Activated T-cell treated with anti-CD3 and anti-CD28 coated beads, Interleukin-2, amount 50 U/mL, for 4 hours (primary cell): Measurements from ENCODE around the gene TNFSF13. TPM values are rescaled to one million over a fixed set of nuclear protein-coding genes. Genes with fewer than 3 reads are reported as not detected.

Experiments
- ATAC-seq, 2 donors: fragments of 200-7000 bp; cut with Tn5 transposase; one replicate each; pipeline ENCODE4 v1.10.0; 2021
- DNase-seq: peaks from one replicate; pipeline ENCODE4 v3.0.0-alpha.2; 2020
- H3K27me3 Mint-ChIP-seq: one replicate; pipeline ENCODE4 v1.8.0; 2021; ENCODE audit warnings: low read depth, mixed read lengths
- H3K36me3 Mint-ChIP-seq: one replicate; pipeline ENCODE4 v1.8.0; 2022; ENCODE audit warnings: mixed read lengths; ENCODE audit not compliant: insufficient read depth
- H3K4me1 Mint-ChIP-seq: one replicate; pipeline ENCODE4 v1.8.0; 2021; ENCODE audit warnings: low read depth, mixed read lengths
- H3K4me3 Mint-ChIP-seq: one replicate; pipeline ENCODE4 v1.8.0; 2021; ENCODE audit warnings: mild to moderate bottlenecking, moderate library complexity, mixed read lengths
- H3K9me3 Mint-ChIP-seq: one replicate; pipeline ENCODE4 v1.8.0; 2021; ENCODE audit warnings: mixed read lengths
- total RNA-seq, 3 donors: library from RNA; stranded (reverse); gene quantifications; one replicate each; pipeline ENCODE4 v1.2.1, GENCODE V29; 2021

TNFSF13 gene, protein sequence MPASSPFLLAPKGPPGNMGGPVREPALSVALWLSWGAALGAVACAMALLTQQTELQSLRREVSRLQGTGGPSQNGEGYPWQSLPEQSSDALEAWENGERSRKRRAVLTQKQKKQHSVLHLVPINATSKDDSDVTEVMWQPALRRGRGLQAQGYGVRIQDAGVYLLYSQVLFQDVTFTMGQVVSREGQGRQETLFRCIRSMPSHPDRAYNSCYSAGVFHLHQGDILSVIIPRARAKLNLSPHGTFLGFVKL
- 1 to 10 TPM in 2 of 3 donors, under 1 TPM in 1; 0.98 to 1.4 (median 1.3) TPM for total RNA-seq

GRCh38 chr17:7558544-7559319 lies at the start of gene TNFSF13:
TSS of gene TNFSF13 (plus strand) at chr17:7558750. CDS start at chr17:7559040, 290 bp downstream.
- Mint-ChIP-seq H3K4me3 (peak within 1 kb of the TSS; percentile 45), H3K36me3 (peaks cover 9% of the 10 kb centered on the region), H3K4me1 (peaks cover 47% of the 10 kb centered on the region), H3K9me3 (no peaks in the 10 kb centered on the region), H3K27me3 (no peaks in the 10 kb centered on the region)
- DNase-seq (no peak), ATAC-seq (no peak)

- Mint-ChIP-seq H3K4me1 (no peaks in the 10 kb centered on the region), H3K27me3 (no peaks in the 10 kb centered on the region), H3K36me3 (peaks cover 53% of the 10 kb centered on the region), H3K4me3 (no peak overlapping the region), H3K9me3 (no peaks in the 10 kb centered on the region)
- DNase-seq: no peak
- no peak for ATAC-seq
These were observed 49.7 kb upstream of the TNFSF13 start for GRCh38 chr17:7508846-7509245.

GRCh38 chr17:7509937-7510336 lies 48.6 kb upstream of the TNFSF13 start:
- no peaks in the 10 kb centered on the region for H3K9me3 Mint-ChIP-seq
- H3K4me1 Mint-ChIP-seq: no peaks in the 10 kb centered on the region
- no peak for ATAC-seq
- no peak for DNase-seq
- no peak overlapping the region for H3K4me3 Mint-ChIP-seq
- peaks cover 48% of the 10 kb centered on the region for H3K36me3 Mint-ChIP-seq
- no peaks in the 10 kb centered on the region for H3K27me3 Mint-ChIP-seq

DNA sequence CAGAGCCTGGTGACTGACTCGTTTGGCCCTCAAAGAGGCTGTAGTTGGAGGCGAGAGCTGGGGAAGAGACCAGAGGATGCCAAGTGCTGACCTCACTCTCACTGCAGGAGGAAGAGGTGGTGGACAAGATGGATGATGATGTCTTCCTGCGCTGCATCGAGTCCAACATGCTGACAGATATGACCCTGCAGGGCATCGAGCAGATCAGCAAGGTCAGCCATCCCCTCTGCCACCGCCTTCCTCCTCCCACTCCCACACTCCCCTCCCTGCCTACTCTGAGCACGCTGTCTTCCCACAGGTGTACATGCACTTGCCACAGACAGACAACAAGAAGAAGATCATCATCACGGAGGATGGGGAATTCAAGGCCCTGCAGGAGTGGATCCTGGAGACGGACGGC lies 47.4 kb upstream of the TNFSF13 start:
- Mint-ChIP-seq H3K27me3 (no peaks in the 10 kb centered on the region), H3K36me3 (peaks cover 42% of the 10 kb centered on the region), H3K9me3 (no peaks in the 10 kb centered on the region), H3K4me3 (no peak overlapping the region), H3K4me1 (no peaks in the 10 kb centered on the region)
- no peak for ATAC-seq
- DNase-seq: no peak

DNA sequence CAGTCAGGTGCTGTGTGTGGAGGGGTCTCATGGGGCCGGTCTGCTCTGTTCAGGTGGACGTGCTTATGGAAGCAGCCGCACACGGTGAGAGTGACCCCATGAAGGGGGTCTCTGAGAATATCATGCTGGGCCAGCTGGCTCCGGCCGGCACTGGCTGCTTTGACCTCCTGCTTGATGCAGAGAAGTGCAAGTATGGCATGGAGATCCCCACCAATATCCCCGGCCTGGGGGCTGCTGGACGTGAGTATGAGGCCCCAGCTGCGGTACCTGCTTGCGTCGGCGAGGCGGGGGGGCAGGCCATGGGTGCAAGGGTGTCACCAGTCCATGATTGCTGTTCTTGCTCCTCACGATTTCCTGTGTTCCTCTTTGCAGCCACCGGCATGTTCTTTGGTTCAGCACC lies 46.4 kb upstream of the TNFSF13 start:
- ATAC-seq: no peak
- Mint-ChIP-seq H3K4me1 (no peaks in the 10 kb centered on the region), H3K36me3 (peaks cover 35% of the 10 kb centered on the region), H3K4me3 (no peak overlapping the region), H3K27me3 (no peaks in the 10 kb centered on the region), H3K9me3 (no peaks in the 10 kb centered on the region)
- no peak for DNase-seq

- H3K36me3 Mint-ChIP-seq: peaks cover 32% of the 10 kb centered on the region
- H3K9me3 Mint-ChIP-seq: no peaks in the 10 kb centered on the region
- no peak for ATAC-seq
- no peaks in the 10 kb centered on the region for H3K27me3 Mint-ChIP-seq
- DNase-seq: no peak
- no peak overlapping the region for H3K4me3 Mint-ChIP-seq
- no peaks in the 10 kb centered on the region for H3K4me1 Mint-ChIP-seq
These were observed 45.6 kb upstream of the TNFSF13 start for GRCh38 chr17:7512824-7513540.

DNA sequence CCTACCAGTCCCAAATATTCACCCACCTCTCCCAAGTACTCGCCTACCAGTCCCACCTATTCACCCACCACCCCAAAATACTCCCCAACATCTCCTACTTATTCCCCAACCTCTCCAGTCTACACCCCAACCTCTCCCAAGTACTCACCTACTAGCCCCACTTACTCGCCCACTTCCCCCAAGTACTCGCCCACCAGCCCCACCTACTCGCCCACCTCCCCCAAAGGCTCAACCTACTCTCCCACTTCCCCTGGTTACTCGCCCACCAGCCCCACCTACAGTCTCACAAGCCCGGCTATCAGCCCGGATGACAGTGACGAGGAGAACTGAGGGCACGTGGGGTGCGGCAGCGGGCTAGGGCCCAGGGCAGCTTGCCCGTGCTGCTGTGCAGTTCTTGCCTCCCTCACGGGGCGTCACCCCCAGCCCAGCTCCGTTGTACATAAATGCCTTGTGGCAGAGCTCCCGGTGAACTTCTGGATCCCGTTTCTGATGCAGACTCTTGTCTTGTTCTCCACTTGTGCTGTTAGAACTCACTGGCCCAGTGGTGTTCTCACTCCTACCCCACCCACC lies 44.6 kb upstream of the TNFSF13 start:
- peaks cover 23% of the 10 kb centered on the region for H3K36me3 Mint-ChIP-seq
- ATAC-seq: no peak
- H3K9me3 Mint-ChIP-seq: no peaks in the 10 kb centered on the region
- no peak overlapping the region for H3K4me3 Mint-ChIP-seq
- H3K27me3 Mint-ChIP-seq: no peaks in the 10 kb centered on the region
- DNase-seq: no peak
- H3K4me1 Mint-ChIP-seq: no peaks in the 10 kb centered on the region

DNA sequence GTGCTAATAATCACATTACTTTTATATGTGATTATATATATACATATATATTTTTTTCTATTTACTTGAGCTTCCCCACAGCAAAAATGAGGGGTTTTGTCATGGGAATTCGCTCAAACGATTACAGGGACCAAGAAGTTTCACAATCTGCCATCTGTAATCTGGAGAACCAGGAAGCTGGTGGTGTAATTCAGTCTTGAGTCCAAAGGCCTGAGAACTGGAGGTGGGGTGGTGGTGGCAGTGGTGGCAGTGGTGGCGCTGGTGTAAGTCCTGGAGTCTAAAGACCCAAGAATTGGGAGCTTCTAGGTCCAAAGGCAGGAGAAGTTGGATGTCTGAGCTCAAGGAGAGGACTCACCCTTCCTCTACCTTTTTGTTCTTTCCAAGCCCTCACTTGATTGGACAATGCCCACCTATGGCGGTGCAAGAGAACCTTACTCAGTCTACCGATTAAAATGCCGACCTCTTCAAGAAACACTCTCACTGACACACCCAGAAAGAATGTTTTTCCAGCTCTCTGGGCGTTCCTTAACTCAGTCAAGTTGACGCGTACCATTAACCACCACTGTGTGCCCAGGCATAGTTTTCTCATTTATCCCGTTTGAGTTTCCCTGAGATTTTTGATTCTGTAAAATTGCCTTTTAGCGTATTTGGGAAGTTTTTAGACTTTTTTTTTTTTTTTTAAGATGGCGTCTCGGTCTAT lies 42.5 kb upstream of the TNFSF13 start:
- H3K4me1 Mint-ChIP-seq: no peaks in the 10 kb centered on the region
- ATAC-seq (no peak), DNase-seq (no peak)
- H3K27me3 Mint-ChIP-seq: no peaks in the 10 kb centered on the region
- no peak overlapping the region for H3K4me3 Mint-ChIP-seq
- H3K36me3 Mint-ChIP-seq: peaks cover 10% of the 10 kb centered on the region
- no peaks in the 10 kb centered on the region for H3K9me3 Mint-ChIP-seq

DNA sequence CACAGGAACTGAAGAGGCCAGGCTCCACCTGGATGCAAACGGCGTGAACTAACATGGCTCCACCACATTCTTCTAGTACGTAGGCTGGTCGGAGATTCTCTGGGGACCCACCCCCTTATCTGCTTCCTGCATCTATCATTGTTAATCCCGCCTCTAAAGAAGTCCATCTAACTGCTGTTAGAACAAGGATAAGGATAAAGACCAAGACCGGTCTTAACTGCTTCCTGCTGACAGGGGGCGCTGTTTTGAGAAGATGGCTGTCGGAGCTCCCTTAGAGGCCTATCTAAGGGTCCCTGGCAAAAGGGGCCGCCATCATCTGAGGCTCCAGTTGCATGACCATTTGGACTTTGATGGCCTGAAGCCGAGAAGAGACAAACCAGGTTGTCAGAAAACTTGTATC lies 35.5 kb upstream of the TNFSF13 start:
- ATAC-seq (peak; percentile 38 to 67), DNase-seq (peak; percentile 32)
- no peak overlapping the region for H3K4me3 Mint-ChIP-seq
- H3K27me3 Mint-ChIP-seq: no peaks in the 10 kb centered on the region
- peaks cover 3% of the 10 kb centered on the region for H3K4me1 Mint-ChIP-seq
- H3K36me3 Mint-ChIP-seq: no peaks in the 10 kb centered on the region
- H3K9me3 Mint-ChIP-seq: no peaks in the 10 kb centered on the region

GRCh38 chr17:7528842-7529241 lies 29.7 kb upstream of the TNFSF13 start:
- H3K4me3 Mint-ChIP-seq: no peak overlapping the region
- no peak for ATAC-seq

DNA sequence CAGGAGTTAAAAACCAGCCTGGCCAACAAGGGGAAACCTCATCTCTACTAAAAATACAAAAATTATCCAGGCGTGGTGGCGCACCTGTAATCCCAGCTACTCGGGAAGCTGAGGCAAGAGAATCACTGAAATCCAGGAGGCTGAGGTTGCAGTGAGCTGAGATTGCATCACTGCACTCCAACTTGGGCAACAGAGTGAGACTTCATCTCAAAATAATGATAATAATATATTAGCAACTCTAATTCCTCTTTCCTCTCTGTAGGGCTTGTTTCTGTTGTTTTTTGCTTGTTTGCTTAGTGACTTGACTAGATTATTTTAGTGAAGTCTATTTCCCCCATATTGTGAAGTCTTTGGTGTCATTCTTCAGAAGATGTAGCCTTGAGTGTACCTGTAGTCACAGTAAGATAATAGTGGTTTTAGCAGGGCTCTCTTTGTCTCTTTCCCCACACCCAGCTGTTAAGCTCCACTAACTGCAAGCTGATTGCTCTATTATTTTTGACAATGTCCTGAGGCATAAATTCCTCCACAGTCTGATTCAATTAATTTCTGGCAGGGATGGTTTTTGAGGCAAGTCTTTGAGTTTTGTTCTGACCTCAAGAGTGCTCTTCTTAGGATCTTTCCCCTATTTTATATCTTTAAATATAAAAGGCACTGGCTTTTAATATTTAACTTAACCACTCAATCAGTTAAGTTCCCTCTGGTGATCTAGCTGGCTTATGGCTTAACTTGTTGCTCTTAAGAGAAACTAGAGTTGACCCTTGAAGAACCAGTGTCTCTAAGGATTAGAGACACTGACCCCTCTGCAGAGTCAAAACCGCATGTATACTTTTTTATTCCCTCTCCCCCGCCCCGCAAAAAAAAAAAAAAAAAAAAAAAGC lies 28.3 kb upstream of the TNFSF13 start:
- DNase-seq: no peak
- no peaks in the 10 kb centered on the region for H3K4me1 Mint-ChIP-seq
- ATAC-seq: no peak
- no peaks in the 10 kb centered on the region for H3K27me3 Mint-ChIP-seq
- H3K4me3 Mint-ChIP-seq: no peak overlapping the region
- H3K9me3 Mint-ChIP-seq: no peaks in the 10 kb centered on the region
- no peaks in the 10 kb centered on the region for H3K36me3 Mint-ChIP-seq

More at GRCh38 chr17:7528842-7529241, 29.7 kb upstream of the TNFSF13 start:
- no peak for DNase-seq
- Mint-ChIP-seq H3K27me3 (no peaks in the 10 kb centered on the region), H3K4me1 (no peaks in the 10 kb centered on the region), H3K9me3 (no peaks in the 10 kb centered on the region), H3K36me3 (no peaks in the 10 kb centered on the region)

- Mint-ChIP-seq H3K27me3 (no peaks in the 10 kb centered on the region), H3K4me1 (no peaks in the 10 kb centered on the region), H3K9me3 (no peaks in the 10 kb centered on the region), H3K4me3 (no peak overlapping the region), H3K36me3 (no peaks in the 10 kb centered on the region)
- ATAC-seq (no peak), DNase-seq (no peak)
These were observed 20.5 kb upstream of the TNFSF13 start for GRCh38 chr17:7538050-7538449.

- no peaks in the 10 kb centered on the region for H3K4me1 Mint-ChIP-seq
- ATAC-seq (no peak), DNase-seq (no peak)
- H3K4me3 Mint-ChIP-seq: no peak overlapping the region
- no peaks in the 10 kb centered on the region for H3K27me3 Mint-ChIP-seq
- H3K9me3 Mint-ChIP-seq: no peaks in the 10 kb centered on the region
- no peaks in the 10 kb centered on the region for H3K36me3 Mint-ChIP-seq
These were observed 19.5 kb upstream of the TNFSF13 start for GRCh38 chr17:7538891-7539545.
